GM23248 (cell line): ENCODE data around the gene GABRG3.

Experiments used
- EZH2 ChIP-seq: fragments of 200-600 bp; sonication (generic); IDR thresholded peaks from 2 replicates; pipeline ENCODE4 v1.6.1; 2018; ENCODE audit warnings: antibody characterized with exemption, mild to moderate bottlenecking; ENCODE audit not compliant: insufficient read depth, poor library complexity, severe bottlenecking
- EZH2phosphoT487 ChIP-seq: fragments of 200-600 bp; sonication (generic); IDR thresholded peaks from 2 replicates; pipeline ENCODE4 v1.6.1; 2018; ENCODE audit warnings: antibody characterized with exemption, moderate library complexity, mild to moderate bottlenecking, low read depth; ENCODE audit not compliant: insufficient read depth

DNA sequence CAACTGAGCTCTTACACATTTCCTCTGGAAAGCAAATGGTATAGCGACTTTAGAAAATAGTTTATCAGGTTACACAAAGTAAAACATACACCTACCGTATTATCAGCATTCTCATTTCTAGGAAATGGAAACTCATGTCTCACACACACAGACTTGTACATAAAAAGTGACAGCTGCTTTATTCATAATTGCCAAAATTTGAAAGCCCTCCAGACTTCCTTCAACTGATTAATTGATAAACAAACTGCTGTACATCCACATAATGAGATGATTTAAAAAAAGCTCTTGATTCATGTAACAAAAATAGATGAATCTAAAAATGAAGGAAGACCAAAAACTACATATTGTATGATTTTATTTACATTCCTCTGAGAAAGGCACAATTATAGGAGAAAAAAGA, 425.5 kb downstream of the GABRG3 start:
- TF ChIP-seq EZH2 (no peak), EZH2phosphoT487 (no peak)
